ENCODE results near the gene PRAF2. TPM values are rescaled to one million over a fixed set of nuclear protein-coding genes. Genes with fewer than 3 reads are reported as not detected.

The PRAF2 gene
- total RNA-seq, 4 donors from 2014 or later = 15.9 to 26.6 (median 23.8) TPM

GRCh38 chrX:49066690-49067089, 7.1 kb downstream of the PRAF2 start:
- DNase-seq (ENCODE audit: extremely low spot score) = no peak
- Histone ChIP-seq H3K9me3 (no peaks in the 10 kb centered on the region), H3K4me3 (no peak overlapping the region), H3K4me1 (no peaks in the 10 kb centered on the region), H3K27ac (replicated peaks in 1 of 4) (no peak overlapping the region), H3K27me3 (no peaks in the 10 kb centered on the region), H3K36me3 (peaks cover 0 to 41% (median 22%) of the 10 kb centered on the region in 4 donors)
- intact Hi-C loops (cut with DNase I) = no loop called here
- 87% methylated on average over 7 of the region's 9 CpGs for WGBS
- TF ChIP-seq POLR2A (IDR thresholded peaks at IDR 0.05; ENCODE audit: low read depth) = no peak
- TF ChIP-seq CTCF (IDR thresholded peaks at IDR 0.05) = no peak
- TF ChIP-seq POLR2AphosphoS5 (IDR thresholded peaks at IDR 0.05) = no peak
- TF ChIP-seq EP300 (IDR thresholded peaks at IDR 0.05) = no peak

GRCh38 chrX:49066278-49066677, 7.5 kb downstream of the PRAF2 start:
- intact Hi-C loops (cut with DNase I) = no loop called here
- 64% methylated on average over 2 of the region's 2 CpGs for WGBS

DNA sequence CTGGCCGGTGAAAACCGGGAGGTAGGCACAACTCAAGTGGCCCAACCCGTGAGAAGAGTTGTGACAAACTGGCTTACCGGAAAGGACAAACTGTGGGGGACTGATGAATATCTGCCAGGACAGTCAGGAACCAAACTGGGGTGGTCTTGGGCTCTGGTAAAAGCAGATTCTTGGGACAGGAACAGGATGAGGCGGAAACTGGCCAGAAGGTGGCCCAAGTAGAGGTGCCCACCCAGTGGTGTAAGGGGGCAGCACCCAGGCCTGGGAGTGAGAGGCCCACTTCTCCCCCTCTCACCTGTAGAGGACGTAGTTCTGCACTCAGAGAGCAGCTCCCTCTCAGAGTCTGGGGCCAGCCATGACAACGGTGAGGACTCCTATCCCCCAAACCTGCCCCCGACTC, 9.1 kb downstream of the PRAF2 start:
- Histone ChIP-seq H3K36me3 (peaks cover 0 to 41% (median 22%) of the 10 kb centered on the region in 4 donors), H3K27ac (replicated peaks in 1 of 4) (no peak overlapping the region), H3K4me3 (no peak overlapping the region), H3K4me1 (no peaks in the 10 kb centered on the region), H3K9me3 (no peaks in the 10 kb centered on the region), H3K27me3 (no peaks in the 10 kb centered on the region)
- no peak for TF ChIP-seq POLR2AphosphoS5 (IDR thresholded peaks at IDR 0.05)
- no peak for DNase-seq (ENCODE audit: extremely low spot score)
- intact Hi-C loops (cut with DNase I) = no loop called here
- 83% methylated on average over 8 of the region's 8 CpGs for WGBS

More at GRCh38 chrX:49066278-49066677, 7.5 kb downstream of the PRAF2 start:
- DNase-seq (ENCODE audit: extremely low spot score) = no peak
- Histone ChIP-seq H3K9me3 (no peaks in the 10 kb centered on the region), H3K4me1 (no peaks in the 10 kb centered on the region), H3K4me3 (no peak overlapping the region), H3K27ac (replicated peaks in 1 of 4) (no peak overlapping the region), H3K36me3 (peaks cover 0 to 41% (median 22%) of the 10 kb centered on the region in 4 donors), H3K27me3 (no peaks in the 10 kb centered on the region)
- TF ChIP-seq CTCF (IDR thresholded peaks at IDR 0.05) = no peak
- no peak for TF ChIP-seq POLR2AphosphoS5 (IDR thresholded peaks at IDR 0.05)

GRCh38 chrX:49064303-49064702, 9.5 kb downstream of the PRAF2 start:
- no peak overlapping the region for H3K27ac ChIP-seq (replicated peaks in 1 of 4)
- H3K9me3 ChIP-seq = no peaks in the 10 kb centered on the region
- peaks cover 0 to 41% (median 22%) of the 10 kb centered on the region in 4 donors for H3K36me3 ChIP-seq
- H3K4me3 ChIP-seq = no peak overlapping the region
- DNase-seq (ENCODE audit: extremely low spot score) = no peak
- H3K27me3 ChIP-seq = no peaks in the 10 kb centered on the region
- H3K4me1 ChIP-seq = peaks cover 0 to 2% (median 0%) of the 10 kb centered on the region in 4 donors
- TF ChIP-seq CTCF (IDR thresholded peaks at IDR 0.05) = no peak
- TF ChIP-seq POLR2A (IDR thresholded peaks at IDR 0.05; ENCODE audit: low read depth) = no peak
- no peak for TF ChIP-seq POLR2AphosphoS5 (IDR thresholded peaks at IDR 0.05)
- no peak for TF ChIP-seq EP300 (IDR thresholded peaks at IDR 0.05)
- WGBS = 84% methylated on average over 11 of the region's 20 CpGs
- intact Hi-C loops (cut with DNase I) = no loop called here

DNA sequence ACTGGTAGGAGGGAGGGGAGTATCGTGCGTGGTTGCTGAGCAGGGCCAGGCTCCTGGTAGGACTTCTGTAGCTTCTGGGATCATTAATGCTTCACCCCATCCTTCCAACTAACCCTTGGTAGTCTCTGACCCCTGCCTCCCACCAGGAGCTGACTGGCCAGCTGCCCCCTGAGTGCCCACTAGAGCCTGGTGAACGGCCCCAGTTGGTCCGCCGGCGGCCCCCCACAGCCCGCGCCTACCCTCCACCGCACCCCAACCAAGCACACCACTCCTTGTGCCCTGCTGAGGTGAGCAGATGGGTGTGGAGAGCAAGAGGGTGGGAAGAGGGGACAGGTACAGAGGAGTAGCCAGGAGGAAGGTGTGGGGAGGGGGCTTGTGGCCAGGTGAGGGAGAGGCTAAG, 10.1 kb downstream of the PRAF2 start:
- H3K4me3 ChIP-seq = no peak overlapping the region
- peaks cover 0 to 8% (median 5%) of the 10 kb centered on the region in 4 donors for H3K4me1 ChIP-seq
- H3K36me3 ChIP-seq = peaks cover 0 to 41% (median 22%) of the 10 kb centered on the region in 4 donors
- TF ChIP-seq POLR2AphosphoS5 (IDR thresholded peaks at IDR 0.05) = no peak
- no peak for TF ChIP-seq EP300 (IDR thresholded peaks at IDR 0.05)
- no peak for TF ChIP-seq POLR2A (IDR thresholded peaks at IDR 0.05; ENCODE audit: low read depth)
- TF ChIP-seq CTCF (IDR thresholded peaks at IDR 0.05) = no peak
- WGBS = 91% methylated on average over 9 of the region's 9 CpGs
- no peaks in the 10 kb centered on the region for H3K27me3 ChIP-seq
- intact Hi-C loops (cut with DNase I) = no loop called here
- no peak overlapping the region for H3K27ac ChIP-seq (replicated peaks in 1 of 4)
- H3K9me3 ChIP-seq = no peaks in the 10 kb centered on the region
- no peak for DNase-seq (ENCODE audit: extremely low spot score)
